K562 (cell line): ENCODE measurements around the gene SPDEF. TPM values are rescaled to one million over a fixed set of nuclear protein-coding genes. Genes with fewer than 3 reads are reported as not detected.

ENCODE experiments used
- CSDE1 ChIP-seq, 2 experiments: fragments of 450-650 bp; IDR thresholded peaks; 2 replicates each; pipeline ENCODE4 v1.6.1; 2016; ENCODE audit warnings: mild to moderate bottlenecking in 1 of 2
- DIDO1 ChIP-seq: fragments of 450-650 bp; IDR thresholded peaks from 2 replicates; pipeline ENCODE4 v1.6.1; 2016; ENCODE audit warnings: low read depth, missing biosample characterization, missing genetic modification characterization
- EP300 ChIP-seq: IDR thresholded peaks from 2 replicates; pipeline ENCODE4 v1.6.1; 2012; ENCODE audit warnings: low read length, improper control_type of control experiment
- GABPA ChIP-seq: fragments of 200-800 bp; sonication (Bioruptor generic); conservative IDR thresholded peaks from 2 replicates; pipeline ENCODE4 v1.6.1; 2016; ENCODE audit warnings: low read depth, missing genetic modification characterization, missing compliant biosample characterization
- GMEB1 ChIP-seq: fragments of 250-450 bp; sonication (Bioruptor Pico); IDR thresholded peaks from 2 replicates; pipeline ENCODE4 v1.4.0; 2020; ENCODE audit warnings: mild to moderate bottlenecking
- HDGF ChIP-seq: fragments of 450-650 bp; IDR thresholded peaks from 2 replicates; pipeline ENCODE4 v1.6.1; 2016
- JUNB ChIP-seq: fragments of 450-650 bp; formaldehyde crosslinking; conservative IDR thresholded peaks from 2 replicates; pipeline ENCODE4 v1.4.0; 2020; ENCODE audit warnings: mild to moderate bottlenecking
- KLF10 ChIP-seq: fragments of 250-450 bp; sonication (Bioruptor Pico); IDR thresholded peaks from 2 replicates; pipeline ENCODE4 v1.6.1; 2021; ENCODE audit warnings: matching md5 sums
- MAFF ChIP-seq: IDR thresholded peaks from 2 replicates; pipeline ENCODE4 v1.6.1; 2012; ENCODE audit warnings: low read length, improper control_type of control experiment
- MAFG ChIP-seq: fragments of 450-650 bp; conservative IDR thresholded peaks from 2 replicates; pipeline ENCODE4 v1.6.1; 2016; ENCODE audit warnings: missing genetic modification characterization, missing compliant biosample characterization
- NFIC ChIP-seq: fragments of 450-650 bp; IDR thresholded peaks from 2 replicates; pipeline ENCODE4 v1.6.1; 2017; ENCODE audit warnings: mild to moderate bottlenecking, inconsistent platforms
- NR2F6 ChIP-seq: fragments of 450-650 bp; formaldehyde crosslinking; IDR thresholded peaks from 2 replicates; pipeline ENCODE4 v1.4.0; 2020; ENCODE audit warnings: mild to moderate bottlenecking
- NRF1 ChIP-seq, 2 experiments: fragments of 450-650 bp; IDR thresholded peaks in 1 of 2; conservative IDR thresholded peaks in 1 of 2; 2 replicates each; pipeline ENCODE4 v1.6.1; 2014; ENCODE audit warnings: mild to moderate bottlenecking in 2 of 2
- OTX1 ChIP-seq: fragments of 450-650 bp; formaldehyde crosslinking; IDR thresholded peaks from 2 replicates; pipeline ENCODE4 v1.4.0; 2022; ENCODE audit warnings: mild to moderate bottlenecking
- PCBP1 ChIP-seq: fragments of 200-400 bp; formaldehyde crosslinking; IDR thresholded peaks from 2 replicates; pipeline ENCODE4 v1.6.1; 2018; ENCODE audit warnings: mild to moderate bottlenecking, low read depth, low read length; ENCODE audit not compliant: poor library complexity, severe bottlenecking
- PRMT5 ChIP-seq: sonication (generic); formaldehyde crosslinking; IDR thresholded peaks from 2 replicates; pipeline ENCODE4 v1.5.0; 2020; ENCODE audit warnings: missing genetic modification reagents
- PTRF ChIP-seq: fragments of 450-650 bp; IDR thresholded peaks from 2 replicates; pipeline ENCODE4 v1.6.1; 2016; ENCODE audit warnings: mild to moderate bottlenecking, missing genetic modification characterization, missing compliant biosample characterization
- RFX1 ChIP-seq: fragments of 450-650 bp; IDR thresholded peaks from 2 replicates; pipeline ENCODE4 v1.6.1; 2016; ENCODE audit warnings: mild to moderate bottlenecking, moderate library complexity
- SMAD2 ChIP-seq: fragments of 150-350 bp; IDR thresholded peaks from 2 replicates; pipeline ENCODE4 v1.6.1; 2014; ENCODE audit warnings: low read depth, mild to moderate bottlenecking, low read length
- SRF ChIP-seq, 2 experiments: fragments of 250-450, 450-650 bp in 1 of 2; sonication (Bioruptor Pico) in 1 of 2; sonication (generic) in 1 of 2; formaldehyde crosslinking; IDR thresholded peaks; 2 replicates each; pipeline versions ENCODE4 v1.5.0 to v1.5.1; 2020 to 2022; ENCODE audit warnings: mild to moderate bottlenecking in 1 of 2, missing genetic modification reagents in 1 of 2
- TAF7 ChIP-seq: fragments of 450-650 bp; IDR thresholded peaks from 2 replicates; pipeline ENCODE4 v1.6.1; 2016; ENCODE audit warnings: missing genetic modification characterization, missing compliant biosample characterization
- TCF3 ChIP-seq: sonication (generic); formaldehyde crosslinking; IDR thresholded peaks from 2 replicates; pipeline ENCODE4 v1.4.0; 2020; ENCODE audit warnings: mild to moderate bottlenecking, missing genetic modification reagents
- TRIM24 ChIP-seq, 2 experiments: fragments of 450-650 bp; IDR thresholded peaks; 2 replicates each; pipeline ENCODE4 v1.6.1; 2016
- U2AF2 ChIP-seq: fragments of 200-400 bp; formaldehyde crosslinking; optimal IDR thresholded peaks from 2 replicates; pipeline ENCODE3; 2017; ENCODE audit warnings: low read depth, mild to moderate bottlenecking, low read length
- VEZF1 ChIP-seq: fragments of 200-800 bp; sonication (Bioruptor generic); IDR thresholded peaks from 2 replicates; pipeline ENCODE4 v1.6.1; 2017; ENCODE audit warnings: missing genetic modification characterization, missing compliant biosample characterization
- ZBTB2 ChIP-seq: fragments of 450-650 bp; IDR thresholded peaks from 2 replicates; pipeline ENCODE4 v1.6.1; 2016; ENCODE audit warnings: antibody characterized with exemption
- ZBTB9 ChIP-seq: fragments of 450-650 bp; formaldehyde crosslinking; IDR thresholded peaks from 2 replicates; pipeline ENCODE4 v1.4.0; 2020; ENCODE audit warnings: mild to moderate bottlenecking, moderate library complexity
- ZZZ3 ChIP-seq: fragments of 450-650 bp; IDR thresholded peaks from 2 replicates; pipeline ENCODE4 v1.6.1; 2016; ENCODE audit warnings: antibody characterized with exemption, mild to moderate bottlenecking, moderate library complexity
- polyA plus RNA-seq, 8 experiments: library from polyadenylated mRNA; depleted of rRNA in 4 of 8; stranded (reverse) in 5 of 8; unstranded in 3 of 8; fragments of >200 nt; fragmentation: Nextera tagmentation in 2 of 8; fragmentation: Illumina TruSeq in 1 of 8; extraction: Ambion mirVana in 2 of 8; extraction: Trizol in 1 of 8; gene quantifications; 2 replicates each; pipeline versions ENCODE4 v1.2.1 to v1.2.3, GENCODE V29; 2011 to 2014; ENCODE audit warnings: inconsistent platforms in 1 of 8, missing spikeins in 1 of 8
- total RNA-seq, 7 experiments: library from RNA; depleted of rRNA in 6 of 7; stranded (reverse); fragments of >200 nt in 6 of 7; fragmentation: Illumina TruSeq in 2 of 7; extraction: Trizol in 2 of 7; gene quantifications; 2 replicates each; pipeline versions ENCODE4 v1.2.1 to v1.2.3, GENCODE V29; 2011 to 2021; ENCODE audit warnings: low replicate concordance in 1 of 7

The SPDEF gene
- total and polyA plus RNA-seq, 9 of the 15 experiments (the other 6 are each of a cell fraction or from before 2014, with no cell fraction given): 0.04 to 0.12 (median 0.11) TPM; not detected in 5

GRCh38 chr6:34517461-34517881 lies 38.7 kb downstream of the SPDEF start (continued):
- no peak for TF ChIP-seq GMEB1 (CRISPR knock-in tag)
- no peak for TF ChIP-seq PTRF (tag)
- TF ChIP-seq SMAD2: no peak
- TF ChIP-seq JUNB (CRISPR knock-in tag): no peak
- TF ChIP-seq ZBTB9 (CRISPR knock-in tag): no peak
- no peak for TF ChIP-seq DIDO1 (tag)
- no peak for TF ChIP-seq TAF7 (tag)
- TF ChIP-seq OTX1 (CRISPR knock-in tag): no peak
- TF ChIP-seq GABPA (tag): no peak
- TF ChIP-seq TRIM24 (IDR thresholded peaks at IDR 0.05): 0 out of 4 replicates have a peak, but pooled peaks of 1 of the 2 experiments have one; percentile 17
- no peak for TF ChIP-seq PRMT5 (CRISPR knock-in tag)
- TF ChIP-seq RFX1: no peak
- TF ChIP-seq MAFF: no peak
- no peak for TF ChIP-seq NR2F6
- TF ChIP-seq KLF10: no peak
- peak; percentile 92; the same call in 1 of the 2 replicates for TF ChIP-seq HDGF
- TF ChIP-seq NRF1 (conservative IDR thresholded peaks at IDR 0.05 in 1 of 2, IDR thresholded peaks at IDR 0.05 in 1 of 2): peak; percentile 62 to 69; a peak in 3 of 4 replicates
- TF ChIP-seq ZZZ3: no peak
- TF ChIP-seq TCF3 (CRISPR knock-in tag): peak; percentile 42; the same call in 1 of the 2 replicates
- peak; percentile 34; the same call in 1 of the 2 replicates for TF ChIP-seq EP300
- no peak for TF ChIP-seq MAFG (tag)
- peak; percentile 40; the same call in 1 of the 2 replicates for TF ChIP-seq VEZF1 (CRISPR knock-in tag)
- no peak for TF ChIP-seq CSDE1 (IDR thresholded peaks at IDR 0.05)
- TF ChIP-seq ZBTB2: no peak
- TF ChIP-seq SRF (CRISPR knock-in tag; IDR thresholded peaks at IDR 0.05): no peak
- TF ChIP-seq NFIC: peak; percentile 49
- no peak for TF ChIP-seq PCBP1
- no peak for TF ChIP-seq U2AF2
